ENCODE measurements around the gene DCST1.
A peak's percentile ranks its signal among the peaks of the same experiment; 100 is the strongest.
"Not testable (repeated sequence)": the region's sequence is repeated elsewhere in the genome, so short reads cannot be mapped to it uniquely, and the experiment has no call there.

DNA sequence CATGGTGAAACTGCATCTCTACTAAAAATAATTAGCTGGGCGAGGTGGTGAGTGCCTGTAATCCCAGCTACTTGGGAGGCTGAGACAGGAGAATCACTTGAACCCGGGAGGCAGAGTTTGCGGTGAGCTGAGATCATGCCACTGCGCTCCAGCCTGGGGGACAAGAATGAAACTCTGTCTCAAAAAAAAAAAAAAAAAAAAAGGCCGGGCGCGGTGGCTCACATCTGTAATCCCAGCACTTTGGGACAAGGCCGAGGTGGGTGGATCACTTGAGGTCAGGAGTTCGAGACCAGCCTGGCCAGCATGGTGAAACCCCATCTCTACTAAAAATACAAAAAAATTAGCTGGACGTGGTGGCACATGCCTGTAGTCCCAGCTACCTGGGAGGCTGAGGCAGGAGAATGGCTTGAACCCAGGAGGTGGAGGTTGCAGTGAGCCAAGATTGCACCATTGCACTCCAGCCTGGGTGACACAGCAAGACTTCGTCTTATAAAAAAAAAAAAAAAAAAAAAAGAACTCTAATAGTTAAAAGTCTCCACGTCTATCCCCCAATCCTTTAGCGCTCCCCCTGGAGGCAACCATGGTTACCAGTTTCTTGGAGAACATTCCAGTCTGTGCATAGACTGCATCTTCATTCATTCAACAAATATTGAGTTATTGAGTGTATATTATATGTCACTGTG, 38.2 kb upstream of the DCST1 start:
- not testable (repeated sequence) for TF ChIP-seq GABPA (IDR thresholded peaks at IDR 0.05 in 1 of 2, conservative IDR thresholded peaks at IDR 0.05 in 1 of 2); EGR1 (IDR thresholded peaks at IDR 0.05; ENCODE audit: low read depth in 2 of 2); RXRA (IDR thresholded peaks at IDR 0.05)
- TF ChIP-seq, protein P1, sequence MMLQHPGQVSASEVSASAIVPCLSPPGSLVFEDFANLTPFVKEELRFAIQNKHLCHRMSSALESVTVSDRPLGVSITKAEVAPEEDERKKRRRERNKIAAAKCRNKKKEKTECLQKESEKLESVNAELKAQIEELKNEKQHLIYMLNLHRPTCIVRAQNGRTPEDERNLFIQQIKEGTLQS (IDR thresholded peaks at IDR 0.05): not testable (repeated sequence)
- TF ChIP-seq, protein P2, sequence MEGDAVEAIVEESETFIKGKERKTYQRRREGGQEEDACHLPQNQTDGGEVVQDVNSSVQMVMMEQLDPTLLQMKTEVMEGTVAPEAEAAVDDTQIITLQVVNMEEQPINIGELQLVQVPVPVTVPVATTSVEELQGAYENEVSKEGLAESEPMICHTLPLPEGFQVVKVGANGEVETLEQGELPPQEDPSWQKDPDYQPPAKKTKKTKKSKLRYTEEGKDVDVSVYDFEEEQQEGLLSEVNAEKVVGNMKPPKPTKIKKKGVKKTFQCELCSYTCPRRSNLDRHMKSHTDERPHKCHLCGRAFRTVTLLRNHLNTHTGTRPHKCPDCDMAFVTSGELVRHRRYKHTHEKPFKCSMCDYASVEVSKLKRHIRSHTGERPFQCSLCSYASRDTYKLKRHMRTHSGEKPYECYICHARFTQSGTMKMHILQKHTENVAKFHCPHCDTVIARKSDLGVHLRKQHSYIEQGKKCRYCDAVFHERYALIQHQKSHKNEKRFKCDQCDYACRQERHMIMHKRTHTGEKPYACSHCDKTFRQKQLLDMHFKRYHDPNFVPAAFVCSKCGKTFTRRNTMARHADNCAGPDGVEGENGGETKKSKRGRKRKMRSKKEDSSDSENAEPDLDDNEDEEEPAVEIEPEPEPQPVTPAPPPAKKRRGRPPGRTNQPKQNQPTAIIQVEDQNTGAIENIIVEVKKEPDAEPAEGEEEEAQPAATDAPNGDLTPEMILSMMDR (IDR thresholded peaks at IDR 0.05; ENCODE audit: low read depth, low read length, missing input control): peak; percentile 14
- TF ChIP-seq, protein P3, sequence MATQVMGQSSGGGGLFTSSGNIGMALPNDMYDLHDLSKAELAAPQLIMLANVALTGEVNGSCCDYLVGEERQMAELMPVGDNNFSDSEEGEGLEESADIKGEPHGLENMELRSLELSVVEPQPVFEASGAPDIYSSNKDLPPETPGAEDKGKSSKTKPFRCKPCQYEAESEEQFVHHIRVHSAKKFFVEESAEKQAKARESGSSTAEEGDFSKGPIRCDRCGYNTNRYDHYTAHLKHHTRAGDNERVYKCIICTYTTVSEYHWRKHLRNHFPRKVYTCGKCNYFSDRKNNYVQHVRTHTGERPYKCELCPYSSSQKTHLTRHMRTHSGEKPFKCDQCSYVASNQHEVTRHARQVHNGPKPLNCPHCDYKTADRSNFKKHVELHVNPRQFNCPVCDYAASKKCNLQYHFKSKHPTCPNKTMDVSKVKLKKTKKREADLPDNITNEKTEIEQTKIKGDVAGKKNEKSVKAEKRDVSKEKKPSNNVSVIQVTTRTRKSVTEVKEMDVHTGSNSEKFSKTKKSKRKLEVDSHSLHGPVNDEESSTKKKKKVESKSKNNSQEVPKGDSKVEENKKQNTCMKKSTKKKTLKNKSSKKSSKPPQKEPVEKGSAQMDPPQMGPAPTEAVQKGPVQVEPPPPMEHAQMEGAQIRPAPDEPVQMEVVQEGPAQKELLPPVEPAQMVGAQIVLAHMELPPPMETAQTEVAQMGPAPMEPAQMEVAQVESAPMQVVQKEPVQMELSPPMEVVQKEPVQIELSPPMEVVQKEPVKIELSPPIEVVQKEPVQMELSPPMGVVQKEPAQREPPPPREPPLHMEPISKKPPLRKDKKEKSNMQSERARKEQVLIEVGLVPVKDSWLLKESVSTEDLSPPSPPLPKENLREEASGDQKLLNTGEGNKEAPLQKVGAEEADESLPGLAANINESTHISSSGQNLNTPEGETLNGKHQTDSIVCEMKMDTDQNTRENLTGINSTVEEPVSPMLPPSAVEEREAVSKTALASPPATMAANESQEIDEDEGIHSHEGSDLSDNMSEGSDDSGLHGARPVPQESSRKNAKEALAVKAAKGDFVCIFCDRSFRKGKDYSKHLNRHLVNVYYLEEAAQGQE (IDR thresholded peaks at IDR 0.05): not testable (repeated sequence)
- peak; percentile 24 for TF ChIP-seq YY1 (IDR thresholded peaks at IDR 0.05)
- peak; percentile 30 to 50 for TF ChIP-seq RAD21 (IDR thresholded peaks at IDR 0.05)

Data from liver (tissue), 3 donors.